HL-60 (cell line): ENCODE results near the gene RTEL1.

Source experiments
- CTCF ChIP-seq: IDR thresholded peaks from one replicate; pipeline ENCODE4 v1.5.1; 2011; ENCODE audit warnings: low read length, control low read depth, inconsistent platforms; ENCODE audit not compliant: insufficient read depth
- GABPA ChIP-seq: IDR thresholded peaks from 2 replicates; pipeline ENCODE4 v1.6.1; 2012; ENCODE audit warnings: low read depth
- POLR2AphosphoS5 ChIP-seq: IDR thresholded peaks from 2 replicates; pipeline ENCODE4 v1.6.1; 2012; ENCODE audit warnings: low read depth
- REST ChIP-seq: IDR thresholded peaks from 2 replicates; pipeline ENCODE4 v1.6.1; 2012; ENCODE audit warnings: low read depth; ENCODE audit not compliant: insufficient replicate concordance
- SPI1 ChIP-seq: IDR thresholded peaks from 2 replicates; pipeline ENCODE4 v1.6.1; 2012; ENCODE audit warnings: low read depth, mild to moderate bottlenecking, borderline replicate concordance

GRCh38 chr20:63628246-63628975 is 29.7 kb upstream of the RTEL1 start:
- TF ChIP-seq REST = peak; percentile 78
- TF ChIP-seq CTCF = no peak
- TF ChIP-seq POLR2AphosphoS5 = peak; percentile 83
- peak; percentile 42; the same call in 1 of the 2 replicates for TF ChIP-seq SPI1
- peak; percentile 91 for TF ChIP-seq GABPA
